NOMO-1 treated with dmso at 0.1 percent for 144 hours (cell line): ENCODE measurements around the gene ZNF774.
"Not testable (repeated sequence)": the region's sequence is repeated elsewhere in the genome, so short reads cannot be mapped to it uniquely, and the experiment has no call there.

ENCODE experiments used
- DNase-seq: peaks from one replicate; lab custom pipeline; 2025; ENCODE audit not compliant: unreplicated experiment; lab: John Stamatoyannopoulos, UW

ZNF774 gene

DNA sequence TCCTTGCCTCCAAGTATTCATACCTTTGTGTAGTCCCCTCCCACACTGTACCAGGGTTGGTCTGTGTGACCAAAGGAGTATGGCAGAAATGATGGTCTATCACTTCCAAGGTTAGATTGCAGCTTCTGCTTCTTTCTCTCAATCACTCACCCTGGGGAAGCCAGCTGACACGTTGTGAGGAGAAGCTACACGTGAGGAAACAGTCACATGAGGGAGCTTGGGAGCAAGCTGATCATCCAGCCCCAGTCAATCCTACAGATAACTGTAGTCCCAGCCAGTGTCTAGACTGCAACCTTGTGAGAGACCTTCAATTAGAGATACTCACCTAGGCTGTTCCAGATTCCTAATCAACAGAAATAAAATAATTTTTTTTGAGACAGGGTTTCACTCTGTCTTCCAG, 6.2 kb upstream of the ZNF774 start:
- DNase-seq = no peak

DNA sequence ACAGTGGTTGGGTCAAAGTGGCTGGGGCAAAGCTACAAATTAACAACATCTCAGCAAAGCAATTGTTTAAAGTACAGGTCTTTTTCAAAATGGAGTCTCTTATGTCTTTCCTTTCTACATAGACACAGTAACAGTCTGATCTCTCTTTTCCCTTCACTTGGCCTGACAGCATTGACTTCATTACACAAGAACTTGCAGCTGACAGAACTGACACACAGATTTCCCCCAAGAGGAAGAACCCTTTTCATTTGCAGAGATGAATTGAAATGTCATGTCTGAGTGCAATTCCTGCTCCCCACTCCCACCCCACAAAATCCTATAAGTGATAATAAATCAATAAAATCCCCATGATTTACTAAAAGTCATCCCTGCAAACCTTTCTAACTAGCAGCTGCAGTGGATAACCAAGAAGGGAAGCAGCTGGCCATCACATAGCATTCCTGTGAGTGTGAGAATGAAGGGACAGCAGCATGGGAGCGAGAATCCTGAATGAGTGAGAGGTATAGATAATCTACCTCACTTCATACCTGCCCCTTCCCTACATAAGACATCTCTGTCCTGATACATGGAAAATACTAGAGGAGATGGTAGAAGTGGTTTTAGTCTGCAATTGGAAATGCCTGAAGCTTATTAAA, 4.5 kb upstream of the ZNF774 start:
- DNase-seq = not testable (repeated sequence)

DNA sequence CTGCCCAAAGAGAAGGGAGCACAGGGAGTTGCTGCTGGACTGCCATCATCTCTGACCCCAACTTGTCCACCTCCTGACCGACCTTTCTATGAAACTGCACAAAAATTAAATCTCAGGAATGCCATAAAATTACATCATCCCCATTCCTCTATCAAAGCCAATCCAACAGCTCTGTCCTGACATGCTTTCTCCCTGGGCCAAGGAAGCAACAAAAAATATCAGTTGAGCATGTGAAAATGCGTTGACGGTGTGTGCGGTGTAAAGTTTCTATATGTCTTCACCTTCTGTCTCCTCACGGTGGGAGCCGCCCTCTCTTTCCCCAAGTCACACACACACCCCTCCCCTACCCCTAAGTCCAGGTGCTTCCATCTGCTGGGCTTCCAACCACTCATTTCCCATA, 3.6 kb upstream of the ZNF774 start:
- DNase-seq = no peak

DNA sequence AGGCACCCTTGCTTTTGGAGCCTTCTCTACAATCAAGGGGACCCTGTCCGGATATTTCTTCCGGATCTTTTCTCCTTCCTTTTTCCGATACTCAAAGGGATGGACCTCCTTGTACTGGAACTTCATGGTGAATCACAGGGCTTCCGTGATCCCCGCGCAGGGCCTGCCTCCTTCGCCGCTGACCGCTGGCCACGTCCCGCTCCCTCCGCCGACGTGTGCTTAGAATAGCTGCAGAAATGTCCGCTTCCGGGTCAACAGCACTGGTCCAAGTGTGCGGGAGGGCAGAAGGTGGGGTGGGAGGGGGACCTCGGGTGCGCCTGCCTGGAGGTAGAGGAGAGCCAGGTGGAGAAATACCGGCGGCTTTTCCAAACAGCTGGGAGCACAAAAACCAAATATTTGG, 3.0 kb upstream of the ZNF774 start:
- DNase-seq = no peak

DNA sequence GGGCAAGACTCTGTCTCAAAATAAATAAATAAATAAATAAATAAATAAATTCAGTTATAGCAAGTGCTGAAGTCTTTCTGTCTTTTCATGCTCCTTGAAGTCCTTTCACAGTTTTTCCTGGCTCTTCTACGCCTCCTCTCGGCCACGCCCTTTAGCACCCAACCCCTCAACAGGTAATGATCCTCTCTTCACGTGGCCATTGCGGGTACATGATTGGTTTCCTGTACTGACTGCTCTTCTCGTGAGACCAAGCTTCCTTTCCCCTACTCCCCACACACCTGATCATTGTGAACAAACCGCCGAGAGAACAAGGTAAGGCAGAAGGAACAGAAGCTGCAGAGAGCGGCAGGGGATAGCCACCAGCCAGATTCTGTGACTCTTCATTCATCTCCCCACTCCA, 2.3 kb upstream of the ZNF774 start:
- no peak for DNase-seq

DNA sequence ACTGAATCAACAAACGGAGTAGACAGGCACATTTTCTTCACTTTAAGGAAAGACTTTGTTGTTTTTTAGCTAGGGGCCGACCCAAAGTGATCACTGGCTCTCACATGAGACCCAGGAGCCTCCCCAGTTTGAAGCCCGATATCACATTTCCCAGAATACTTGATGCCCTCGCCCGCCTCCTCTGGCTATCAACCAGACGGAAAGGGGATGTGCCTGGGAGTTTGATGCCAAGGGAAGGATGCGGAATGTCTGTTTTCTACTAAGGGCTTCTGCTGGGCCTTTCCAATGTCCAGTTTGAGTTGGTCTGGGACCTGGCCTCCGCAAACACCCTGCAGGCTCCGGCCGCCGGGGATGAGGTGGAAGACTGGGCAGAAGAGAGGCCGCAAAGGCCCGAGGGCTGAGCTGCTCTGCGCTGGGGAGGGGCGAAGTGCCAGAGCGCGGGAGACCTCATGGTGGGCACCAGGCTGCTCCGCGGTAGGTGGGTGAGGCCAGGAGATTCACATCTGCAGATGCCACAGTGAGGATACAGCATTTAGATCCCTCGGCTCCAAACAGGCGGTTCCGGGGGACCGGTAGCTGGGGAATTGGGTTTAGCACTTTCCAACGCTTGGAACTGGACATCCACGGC, 491 bp upstream of the ZNF774 start:
- no peak for DNase-seq

DNA sequence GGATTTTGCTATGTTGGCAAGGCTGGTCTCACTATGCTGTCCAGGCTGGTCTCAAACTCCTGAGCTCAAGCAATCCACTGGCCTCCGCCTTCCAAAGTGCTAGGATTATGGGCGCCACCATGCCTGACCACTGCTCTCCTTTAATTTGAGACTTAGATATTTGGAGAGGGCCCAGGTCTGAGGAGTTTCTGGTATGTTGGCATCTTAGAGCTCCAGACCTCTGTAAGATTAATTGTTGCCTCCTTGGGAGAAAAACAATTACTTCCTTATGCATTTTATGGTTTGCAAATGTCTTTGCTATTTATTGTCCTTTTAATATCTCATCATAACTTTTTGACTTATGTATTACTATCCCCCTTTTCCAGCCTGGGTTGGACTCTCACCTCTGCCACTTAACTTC, 2.9 kb downstream of the ZNF774 start:
- no peak for DNase-seq

DNA sequence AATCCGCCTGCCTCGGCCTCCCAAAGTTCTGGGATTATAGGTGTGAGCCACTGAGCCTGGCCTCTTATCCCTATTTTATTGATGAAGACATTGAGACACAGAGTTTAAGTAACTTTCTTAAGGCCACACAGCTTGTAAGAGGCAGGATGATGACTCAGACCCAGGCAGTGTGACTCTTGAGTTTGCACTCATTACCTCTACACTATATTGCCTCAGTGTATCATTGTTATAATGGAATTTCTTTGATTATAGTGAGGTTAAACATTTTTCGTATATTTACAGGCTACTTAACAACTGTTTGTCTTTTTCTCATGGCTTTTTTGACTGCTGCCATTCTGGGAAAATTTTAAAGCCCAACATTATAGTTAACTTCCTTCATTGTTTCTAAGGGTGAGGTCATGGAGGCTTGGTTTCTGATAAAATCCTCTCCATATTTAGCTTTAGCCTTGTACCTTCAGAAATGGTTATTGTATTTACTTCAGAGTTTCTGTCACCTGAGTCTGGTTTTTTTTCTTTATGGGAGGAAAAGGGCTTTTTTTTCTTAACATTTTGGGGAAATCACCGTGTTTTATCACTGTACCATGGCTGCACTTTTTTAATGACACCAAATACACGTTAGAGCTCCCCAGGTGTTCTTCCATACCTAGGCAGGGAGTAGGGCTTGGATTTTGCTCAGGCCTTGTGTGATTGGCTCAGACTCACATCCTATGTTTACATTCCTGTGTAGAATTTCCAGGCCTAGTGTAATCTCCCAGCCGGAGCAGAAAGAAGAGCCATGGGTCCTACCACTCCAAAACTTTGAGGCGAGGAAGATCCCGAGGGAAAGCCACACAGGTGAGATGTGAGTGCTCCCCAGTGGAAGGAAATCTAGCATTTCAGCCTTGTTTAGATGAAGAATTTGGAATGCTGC, 6.3 kb downstream of the ZNF774 start:
- DNase-seq = no peak

DNA sequence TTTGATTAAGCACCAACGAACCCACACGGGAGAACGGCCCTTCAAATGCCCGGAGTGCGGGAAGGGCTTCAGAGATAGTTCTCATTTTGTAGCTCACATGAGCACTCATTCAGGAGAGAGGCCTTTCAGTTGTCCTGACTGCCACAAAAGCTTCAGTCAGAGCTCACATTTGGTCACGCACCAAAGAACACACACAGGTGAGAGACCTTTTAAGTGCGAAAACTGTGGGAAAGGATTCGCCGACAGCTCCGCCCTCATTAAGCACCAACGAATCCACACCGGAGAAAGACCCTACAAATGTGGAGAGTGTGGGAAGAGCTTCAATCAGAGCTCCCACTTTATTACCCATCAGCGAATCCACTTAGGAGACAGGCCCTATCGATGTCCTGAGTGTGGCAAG, 8.7 kb downstream of the ZNF774 start:
- DNase-seq = no peak

DNA sequence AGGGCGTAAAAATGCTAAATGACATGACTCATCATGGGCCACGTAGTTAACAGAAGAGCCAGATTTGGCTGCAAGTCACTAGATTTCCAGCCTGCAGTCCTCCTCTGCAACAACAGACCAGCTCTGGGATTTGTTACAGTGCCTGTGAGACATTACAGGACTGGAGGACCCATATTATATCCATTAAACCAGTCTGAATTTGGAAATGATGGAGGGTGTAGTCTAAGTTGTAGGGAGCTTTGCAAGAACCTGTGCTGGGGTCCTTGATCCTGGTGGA, 10.8 kb downstream of the ZNF774 start:
- DNase-seq = no peak

DNA sequence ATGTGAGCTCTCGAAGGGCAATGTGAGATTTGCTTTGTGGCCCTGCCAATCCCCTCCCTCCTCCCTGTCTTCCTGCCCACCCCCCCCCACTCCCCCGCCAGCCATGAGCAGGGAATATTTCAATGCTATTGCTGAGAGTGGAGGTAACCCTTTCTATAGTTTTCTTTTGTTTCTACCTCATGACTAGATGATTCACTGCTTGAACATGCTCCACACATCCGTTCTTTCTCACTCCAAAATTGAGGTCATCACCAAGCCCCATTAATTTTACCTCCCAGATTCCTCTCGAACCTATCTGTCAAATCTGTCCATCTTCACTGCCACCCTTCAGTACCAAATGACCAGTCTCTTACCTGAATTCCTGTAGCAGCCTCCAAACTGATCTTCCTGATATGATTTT, 12.2 kb downstream of the ZNF774 start:
- DNase-seq = no peak

DNA sequence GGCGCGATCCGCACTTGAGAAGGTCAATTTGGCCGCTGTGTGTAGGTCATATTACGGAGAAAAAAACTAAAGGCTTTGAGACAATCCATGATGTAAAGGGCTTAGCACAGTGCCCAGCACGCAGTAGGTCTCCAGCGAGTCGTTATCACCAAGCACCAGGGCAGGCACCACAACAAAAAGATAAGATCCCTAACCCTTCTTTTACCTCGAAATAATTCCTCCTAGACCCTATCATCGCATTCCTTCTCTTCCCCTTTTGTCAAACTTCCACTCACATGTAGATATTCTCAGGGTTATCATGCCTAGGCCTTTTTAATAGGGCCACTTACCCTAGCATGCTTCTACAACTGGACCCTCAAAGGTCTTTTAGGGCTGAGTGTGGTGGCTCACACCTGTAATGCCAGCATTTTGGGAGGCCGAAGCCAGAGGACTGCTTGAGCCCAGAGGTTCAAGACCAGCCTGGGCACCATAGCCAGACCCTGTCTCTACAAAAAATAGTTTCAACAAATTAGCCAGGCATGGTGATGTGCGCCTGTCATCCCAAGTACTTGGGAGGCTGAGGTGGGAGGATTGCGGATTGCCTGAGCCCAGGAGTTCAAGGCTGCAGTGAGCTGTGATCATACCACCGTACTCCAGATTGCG, 13.5 kb downstream of the ZNF774 start:
- DNase-seq = no peak

DNA sequence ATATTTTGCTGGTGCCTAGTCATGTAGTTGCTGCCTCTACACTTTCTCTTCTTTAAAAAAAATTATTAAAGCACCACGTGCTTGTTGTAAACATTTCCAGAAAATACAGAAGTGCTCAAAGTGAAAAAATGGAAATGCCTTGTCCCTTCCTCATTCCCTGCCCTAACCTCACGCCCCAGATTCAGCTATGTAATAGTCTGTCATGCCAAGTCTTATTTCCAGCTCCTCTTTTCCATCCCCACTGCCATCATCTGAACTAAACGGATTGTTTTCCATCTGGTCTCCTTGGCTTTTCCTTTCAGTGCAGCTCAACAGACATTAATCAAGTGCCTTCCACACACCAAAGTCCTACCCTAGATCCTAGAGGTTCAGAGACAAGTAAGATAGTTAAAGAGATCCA, 15.5 kb downstream of the ZNF774 start:
- DNase-seq = no peak

DNA sequence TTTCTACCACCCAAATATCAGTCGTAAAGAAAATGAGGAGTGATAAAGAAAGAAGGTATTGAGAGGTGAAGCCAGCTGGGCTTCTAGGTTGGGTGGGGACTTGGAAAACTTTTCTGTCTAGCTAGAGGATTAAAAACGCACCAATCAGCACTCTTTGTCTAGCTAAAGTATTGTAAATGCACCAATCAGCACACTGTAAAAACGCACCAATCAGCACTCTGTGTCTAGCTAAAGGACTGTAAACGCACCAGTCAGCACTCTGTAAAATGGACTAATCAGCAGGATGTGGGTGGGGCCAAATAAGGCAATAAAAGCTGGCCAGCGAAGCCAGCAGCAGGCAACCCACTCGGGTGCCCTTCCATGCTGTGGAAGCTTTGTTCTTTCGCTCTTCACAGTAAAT, 23.0 kb downstream of the ZNF774 start:
- DNase-seq = no peak

DNA sequence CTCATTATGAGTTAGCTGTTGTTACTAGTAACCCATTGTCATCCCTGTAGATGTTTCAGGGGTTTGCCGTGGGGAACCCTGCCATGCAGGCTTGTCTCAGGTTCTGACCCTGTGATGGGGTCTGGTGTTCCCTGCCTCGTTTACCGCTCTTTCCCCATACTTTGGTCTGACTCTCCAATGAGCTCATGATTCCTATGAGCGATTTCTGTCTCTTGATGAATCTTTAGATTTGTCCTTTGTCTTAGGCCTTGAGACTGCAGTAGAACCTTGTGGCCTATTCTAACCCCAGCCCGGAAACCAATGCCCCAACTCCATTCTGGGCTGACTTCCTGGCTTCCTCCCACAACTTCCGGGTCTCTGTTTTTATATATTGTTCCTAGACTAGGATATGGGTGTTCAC, 24.7 kb downstream of the ZNF774 start:
- DNase-seq = no peak

DNA sequence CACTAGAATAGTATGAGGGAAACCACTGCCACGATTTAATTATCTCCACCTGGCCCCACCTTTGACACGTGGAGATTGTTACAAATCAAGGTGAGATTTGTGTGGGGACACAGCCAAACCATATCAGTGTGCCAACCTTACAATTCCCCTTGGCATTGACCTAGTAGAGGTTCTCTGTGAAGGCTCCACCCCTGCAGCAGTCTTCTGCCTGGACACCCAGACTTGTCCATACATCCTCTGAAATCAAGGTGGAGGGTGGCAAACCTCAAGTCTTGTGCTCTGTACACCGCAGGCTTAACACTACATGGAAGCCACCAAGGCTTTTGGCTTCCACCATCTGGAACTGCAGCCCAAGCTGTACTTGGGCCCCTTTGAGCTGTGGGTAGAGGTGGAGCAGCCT, 27.2 kb downstream of the ZNF774 start:
- DNase-seq = no peak

DNA sequence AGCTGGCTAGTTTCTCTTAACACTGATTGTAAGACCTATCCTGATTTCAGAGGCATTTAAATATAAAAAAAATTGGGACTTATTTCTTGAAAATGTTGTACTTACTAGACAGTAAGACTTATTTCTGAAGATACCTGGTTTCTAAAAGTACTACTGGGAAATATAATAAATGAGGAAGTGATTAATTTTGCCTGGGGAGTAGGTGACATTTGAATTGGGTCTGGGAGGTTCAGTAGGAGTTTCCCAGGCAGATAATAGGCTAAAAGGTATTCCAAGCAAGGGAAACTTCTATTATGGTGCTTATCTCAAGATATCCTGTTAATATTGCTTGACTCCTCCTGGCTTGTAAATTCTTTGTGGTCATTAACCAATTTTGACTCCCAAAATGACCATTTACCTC, 29.4 kb downstream of the ZNF774 start:
- DNase-seq = no peak

DNA sequence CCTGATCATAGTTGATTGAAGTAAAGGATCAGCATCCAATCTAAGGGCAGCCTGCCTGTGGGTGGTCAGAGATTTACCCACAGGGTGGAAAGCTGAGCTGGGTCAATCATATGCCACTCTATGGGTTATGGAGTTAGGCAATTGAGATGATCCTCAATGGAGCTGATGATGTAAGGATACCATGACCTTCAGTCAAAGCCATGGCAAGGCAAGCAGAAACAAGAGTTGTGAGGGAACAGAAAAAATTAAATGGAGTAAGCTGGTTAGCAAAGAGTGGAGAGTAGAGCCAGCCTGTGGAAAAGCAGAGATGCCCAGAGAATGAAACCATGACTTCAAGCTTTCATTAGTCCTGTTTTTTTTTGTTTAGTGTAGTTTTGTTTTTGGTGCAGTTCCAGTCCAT, 30.2 kb downstream of the ZNF774 start:
- no peak for DNase-seq

DNA sequence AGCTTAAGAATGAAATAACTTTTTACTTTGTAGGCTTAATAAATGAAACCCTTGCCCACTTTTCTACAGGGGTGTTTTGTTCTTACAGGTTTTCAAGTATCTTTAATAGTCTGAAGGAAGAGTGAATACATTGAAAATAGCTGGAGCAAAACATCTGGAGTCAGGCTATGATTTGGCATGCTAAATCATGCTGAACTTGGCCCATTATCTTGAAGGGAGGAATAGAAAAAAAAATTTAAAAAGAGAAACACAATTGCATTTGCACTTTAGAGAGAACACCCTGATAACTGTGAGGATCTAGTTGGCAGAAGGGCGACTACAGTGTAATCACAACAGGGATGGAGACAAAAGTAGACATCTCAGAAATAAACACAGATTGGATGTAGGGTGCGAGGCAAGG, 34.1 kb downstream of the ZNF774 start:
- no peak for DNase-seq

DNA sequence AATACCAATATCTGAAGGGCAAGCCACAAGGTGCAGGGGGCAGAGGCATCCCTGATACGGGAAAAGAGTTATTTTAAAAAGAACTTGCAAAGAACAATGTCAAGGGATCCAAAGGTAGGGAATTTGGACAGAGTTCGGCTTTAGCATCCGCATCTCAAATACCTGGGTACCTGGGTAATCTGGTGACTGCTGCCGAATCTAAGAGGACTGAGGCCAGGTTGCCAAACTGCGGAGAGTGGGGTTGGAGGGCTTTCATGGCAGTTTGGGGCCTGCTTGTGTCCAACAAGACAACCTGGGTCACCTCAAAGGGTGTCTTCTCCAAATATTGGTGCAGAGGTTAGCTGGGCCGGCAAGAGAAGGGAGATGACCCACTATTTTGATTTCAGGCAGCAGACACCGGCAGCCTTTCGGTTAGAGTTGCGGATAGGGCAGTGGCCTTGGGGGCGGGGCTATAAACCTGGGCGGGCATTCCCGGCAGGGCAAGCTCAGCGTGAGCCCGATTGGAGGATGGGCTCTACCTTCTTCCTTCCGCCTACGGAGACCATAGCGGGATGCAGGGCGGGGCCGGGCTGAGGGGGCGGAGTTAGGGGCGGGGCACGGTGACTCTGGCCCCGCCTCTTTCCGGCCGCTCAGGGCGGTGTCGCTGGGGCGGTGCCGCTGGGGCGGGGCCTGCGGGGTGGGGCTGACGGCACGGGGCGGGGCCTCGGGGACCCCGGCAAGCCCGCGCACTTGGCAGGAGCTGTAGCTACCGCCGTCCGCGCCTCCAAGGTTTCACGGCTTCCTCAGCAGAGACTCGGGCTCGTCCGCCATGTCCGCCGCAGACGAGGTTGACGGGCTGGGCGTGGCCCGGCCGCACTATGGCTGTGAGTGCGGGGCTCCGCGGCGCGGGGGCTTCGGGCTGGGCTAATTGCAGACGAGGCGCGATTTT, 35.7 kb downstream of the ZNF774 start, which contains the start of gene IQGAP1:
Gene IQGAP1, plus strand, starts transcription at position 709 of the 928 bp plus-strand sequence. Its CDS starts 100 bp downstream, at position 809.
- DNase-seq = peak; percentile 93
